ENCODE data around the gene ANAPC1.
"Not testable (repeated sequence)": the region's sequence is repeated elsewhere in the genome, so short reads cannot be mapped to it uniquely, and the experiment has no call there.

ANAPC1 gene, protein sequence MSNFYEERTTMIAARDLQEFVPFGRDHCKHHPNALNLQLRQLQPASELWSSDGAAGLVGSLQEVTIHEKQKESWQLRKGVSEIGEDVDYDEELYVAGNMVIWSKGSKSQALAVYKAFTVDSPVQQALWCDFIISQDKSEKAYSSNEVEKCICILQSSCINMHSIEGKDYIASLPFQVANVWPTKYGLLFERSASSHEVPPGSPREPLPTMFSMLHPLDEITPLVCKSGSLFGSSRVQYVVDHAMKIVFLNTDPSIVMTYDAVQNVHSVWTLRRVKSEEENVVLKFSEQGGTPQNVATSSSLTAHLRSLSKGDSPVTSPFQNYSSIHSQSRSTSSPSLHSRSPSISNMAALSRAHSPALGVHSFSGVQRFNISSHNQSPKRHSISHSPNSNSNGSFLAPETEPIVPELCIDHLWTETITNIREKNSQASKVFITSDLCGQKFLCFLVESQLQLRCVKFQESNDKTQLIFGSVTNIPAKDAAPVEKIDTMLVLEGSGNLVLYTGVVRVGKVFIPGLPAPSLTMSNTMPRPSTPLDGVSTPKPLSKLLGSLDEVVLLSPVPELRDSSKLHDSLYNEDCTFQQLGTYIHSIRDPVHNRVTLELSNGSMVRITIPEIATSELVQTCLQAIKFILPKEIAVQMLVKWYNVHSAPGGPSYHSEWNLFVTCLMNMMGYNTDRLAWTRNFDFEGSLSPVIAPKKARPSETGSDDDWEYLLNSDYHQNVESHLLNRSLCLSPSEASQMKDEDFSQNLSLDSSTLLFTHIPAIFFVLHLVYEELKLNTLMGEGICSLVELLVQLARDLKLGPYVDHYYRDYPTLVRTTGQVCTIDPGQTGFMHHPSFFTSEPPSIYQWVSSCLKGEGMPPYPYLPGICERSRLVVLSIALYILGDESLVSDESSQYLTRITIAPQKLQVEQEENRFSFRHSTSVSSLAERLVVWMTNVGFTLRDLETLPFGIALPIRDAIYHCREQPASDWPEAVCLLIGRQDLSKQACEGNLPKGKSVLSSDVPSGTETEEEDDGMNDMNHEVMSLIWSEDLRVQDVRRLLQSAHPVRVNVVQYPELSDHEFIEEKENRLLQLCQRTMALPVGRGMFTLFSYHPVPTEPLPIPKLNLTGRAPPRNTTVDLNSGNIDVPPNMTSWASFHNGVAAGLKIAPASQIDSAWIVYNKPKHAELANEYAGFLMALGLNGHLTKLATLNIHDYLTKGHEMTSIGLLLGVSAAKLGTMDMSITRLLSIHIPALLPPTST (N-terminal part only)

DNA sequence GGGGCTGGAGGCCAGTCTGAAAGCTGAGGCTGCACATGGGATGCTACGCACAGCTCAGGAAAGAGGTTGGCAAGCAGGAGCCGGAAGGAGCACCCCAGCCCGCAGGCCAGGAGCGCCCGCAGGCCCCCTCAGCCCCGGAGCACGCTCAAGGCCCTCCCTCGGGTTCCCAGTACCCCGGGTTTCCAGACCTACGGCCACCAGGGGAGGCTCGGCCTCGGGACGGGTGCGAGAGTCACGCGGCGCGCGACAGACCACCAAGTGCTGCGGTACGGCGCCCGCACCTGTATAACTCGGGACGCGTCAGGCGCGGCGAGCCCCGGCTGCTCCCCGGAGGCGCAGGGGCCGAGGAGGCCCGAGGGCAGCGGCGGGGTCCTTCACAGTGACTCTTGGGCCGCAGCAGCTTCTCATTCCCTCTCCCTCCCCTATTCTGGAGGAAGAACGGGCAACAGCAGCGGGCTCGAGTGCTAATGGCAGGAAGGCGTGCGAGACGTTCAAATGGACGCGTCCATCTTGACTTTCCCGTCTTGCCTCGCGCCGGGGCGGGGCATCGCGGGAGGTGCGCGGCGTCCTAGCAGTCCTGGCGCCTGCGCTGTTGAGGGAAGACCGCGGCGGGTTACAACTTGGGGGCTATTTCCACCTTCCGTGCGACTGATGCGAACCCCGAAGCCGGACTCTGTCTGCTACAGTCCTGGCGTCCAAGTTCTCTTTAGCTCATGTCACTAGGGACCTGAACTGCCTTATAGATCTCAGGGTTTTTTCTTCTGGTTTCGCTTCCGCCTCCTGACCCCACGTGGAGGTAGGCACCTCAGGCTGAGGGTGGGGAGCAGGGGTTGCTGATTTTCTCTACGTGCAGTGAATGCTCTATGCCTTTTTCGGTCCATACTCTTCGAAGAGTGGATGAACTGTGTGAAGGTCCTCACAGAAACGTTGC is at the start of gene ANAPC1:
Gene ANAPC1 (minus strand): TSS at position 533 of the 931 bp plus-strand sequence. CDS start 3,368 bp downstream, outside the sequence.
- peak; percentile 91 for DNase-seq

DNA sequence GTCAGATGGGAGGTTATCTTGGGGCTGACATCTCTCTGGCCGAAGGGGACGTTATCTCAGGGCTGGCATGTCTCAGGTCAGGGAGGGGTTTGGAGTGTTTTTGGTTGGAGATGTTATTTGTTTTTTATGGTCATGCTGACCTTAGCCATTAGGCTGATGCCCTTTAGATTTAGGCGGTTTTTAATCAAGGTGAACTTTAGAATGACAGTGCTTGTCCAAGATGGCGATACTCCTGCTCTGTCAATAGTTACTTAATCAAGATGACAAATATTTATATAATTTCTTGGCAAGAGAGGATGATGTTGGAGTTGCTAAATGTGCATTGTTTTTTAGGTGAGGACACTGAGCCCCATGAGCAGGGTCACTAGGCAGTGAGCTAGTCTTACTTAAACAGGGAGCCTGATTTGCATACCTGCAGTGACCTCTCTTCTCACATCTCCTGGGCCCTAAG is 48.9 kb upstream of the ANAPC1 start:
- DNase-seq, result no peak

DNA sequence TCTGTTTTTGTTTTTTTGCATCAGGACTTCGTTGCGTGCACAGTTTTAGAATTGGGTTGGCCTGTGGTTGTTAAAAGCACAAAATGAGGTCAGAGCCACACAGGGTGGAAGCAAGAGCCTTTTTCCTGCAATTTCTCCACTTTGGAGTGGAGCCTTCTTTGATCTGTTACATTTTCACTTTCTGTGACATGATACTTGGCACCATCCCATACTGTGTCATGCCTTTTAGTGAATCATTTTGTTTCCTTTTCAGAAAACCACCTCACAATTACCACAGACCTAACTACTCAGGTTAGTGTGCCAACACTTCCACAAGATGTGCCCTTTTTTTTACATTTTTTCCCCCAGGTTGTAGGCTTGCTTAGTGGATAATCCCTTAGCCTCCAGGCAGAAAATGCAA is 46.9 kb upstream of the ANAPC1 start:
- no peak for DNase-seq

DNA sequence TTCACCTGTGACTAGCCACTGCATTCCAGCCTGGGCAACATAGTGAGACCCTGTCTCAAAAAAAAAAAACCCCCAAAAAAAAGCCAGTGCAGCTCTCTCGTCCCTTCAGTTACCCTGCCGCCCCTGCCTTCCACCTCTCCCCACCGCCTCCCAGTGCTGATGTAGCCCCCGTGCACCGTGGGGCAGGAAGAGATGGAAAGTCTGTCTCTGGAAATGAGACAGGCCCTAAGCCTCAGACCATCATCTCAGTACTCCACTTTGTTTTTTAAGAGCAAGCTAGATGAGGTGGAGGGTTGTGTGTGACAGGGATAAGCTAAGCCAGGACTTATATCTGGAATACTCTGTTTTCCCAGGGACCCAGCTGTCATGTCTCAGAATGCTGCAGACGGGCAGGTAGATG is 46.4 kb upstream of the ANAPC1 start:
- DNase-seq, result no peak

DNA sequence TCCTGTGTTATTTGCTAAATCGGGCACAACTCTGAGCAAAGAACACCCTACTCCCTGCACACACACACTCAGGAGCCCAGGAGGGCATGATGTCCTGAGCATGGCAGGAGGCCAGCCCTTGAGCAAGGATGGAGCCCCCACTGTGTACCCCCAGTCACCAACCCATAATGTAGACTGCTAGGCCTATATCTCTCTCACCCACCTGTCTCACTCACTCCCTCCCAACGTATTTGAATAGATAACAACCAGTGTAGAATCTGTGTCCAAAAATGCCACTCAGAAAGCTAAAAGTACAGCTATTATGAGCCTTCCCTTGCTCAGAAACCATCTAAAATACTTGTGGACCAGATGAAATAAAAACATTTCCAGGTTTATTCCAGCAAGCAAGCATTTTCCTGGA is 43.7 kb upstream of the ANAPC1 start:
- peak; percentile 8 for DNase-seq

DNA sequence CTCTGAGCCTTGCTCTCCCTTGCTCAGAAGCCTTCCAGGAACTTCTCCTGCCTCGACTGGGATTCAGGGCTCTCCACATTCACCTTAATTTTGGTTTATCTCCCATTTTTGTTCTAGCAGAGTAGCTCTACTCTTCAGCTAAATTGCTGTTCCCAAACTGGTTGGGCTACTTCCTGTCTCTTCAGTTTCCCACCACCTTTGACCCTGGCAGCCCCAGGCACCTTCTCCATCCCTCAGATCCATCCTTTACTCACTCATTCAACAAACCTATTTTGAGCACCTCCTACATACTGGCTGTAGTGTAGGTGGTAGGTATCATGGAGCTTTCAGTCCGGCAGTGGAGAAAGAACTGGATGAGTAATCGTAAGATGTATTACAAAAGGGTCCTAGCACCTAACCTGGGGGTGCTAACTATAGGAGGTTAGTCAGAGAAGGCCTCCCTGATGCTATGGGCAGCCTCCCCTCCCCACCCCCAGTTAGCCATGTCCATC is 40.7 kb upstream of the ANAPC1 start:
- DNase-seq, result no peak

DNA sequence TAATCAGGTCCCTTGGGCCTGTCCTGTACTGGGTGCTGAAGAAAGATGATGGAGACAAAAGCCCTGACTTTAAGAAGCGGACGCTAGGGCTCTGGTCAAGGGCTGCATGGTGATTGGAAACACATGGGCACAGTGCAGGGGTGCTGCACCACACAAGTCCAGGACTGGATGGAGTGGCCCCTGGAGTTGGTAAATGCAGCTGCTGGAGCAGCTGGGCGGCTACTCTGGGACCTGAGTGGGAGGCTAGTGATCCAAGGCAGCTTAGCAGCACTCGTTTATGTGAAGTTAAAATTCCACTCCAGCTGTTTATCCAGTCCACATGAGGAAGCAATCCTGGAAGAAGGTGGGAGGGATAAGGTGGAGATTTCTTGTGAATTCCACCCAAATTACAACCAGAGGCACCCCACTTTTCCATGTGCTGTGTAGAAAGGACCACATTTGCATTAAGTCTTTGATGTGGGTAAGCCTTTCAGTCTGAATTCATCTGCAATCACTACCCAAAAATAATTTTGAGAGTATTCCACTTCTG is 39.3 kb upstream of the ANAPC1 start:
- DNase-seq, result no peak

DNA sequence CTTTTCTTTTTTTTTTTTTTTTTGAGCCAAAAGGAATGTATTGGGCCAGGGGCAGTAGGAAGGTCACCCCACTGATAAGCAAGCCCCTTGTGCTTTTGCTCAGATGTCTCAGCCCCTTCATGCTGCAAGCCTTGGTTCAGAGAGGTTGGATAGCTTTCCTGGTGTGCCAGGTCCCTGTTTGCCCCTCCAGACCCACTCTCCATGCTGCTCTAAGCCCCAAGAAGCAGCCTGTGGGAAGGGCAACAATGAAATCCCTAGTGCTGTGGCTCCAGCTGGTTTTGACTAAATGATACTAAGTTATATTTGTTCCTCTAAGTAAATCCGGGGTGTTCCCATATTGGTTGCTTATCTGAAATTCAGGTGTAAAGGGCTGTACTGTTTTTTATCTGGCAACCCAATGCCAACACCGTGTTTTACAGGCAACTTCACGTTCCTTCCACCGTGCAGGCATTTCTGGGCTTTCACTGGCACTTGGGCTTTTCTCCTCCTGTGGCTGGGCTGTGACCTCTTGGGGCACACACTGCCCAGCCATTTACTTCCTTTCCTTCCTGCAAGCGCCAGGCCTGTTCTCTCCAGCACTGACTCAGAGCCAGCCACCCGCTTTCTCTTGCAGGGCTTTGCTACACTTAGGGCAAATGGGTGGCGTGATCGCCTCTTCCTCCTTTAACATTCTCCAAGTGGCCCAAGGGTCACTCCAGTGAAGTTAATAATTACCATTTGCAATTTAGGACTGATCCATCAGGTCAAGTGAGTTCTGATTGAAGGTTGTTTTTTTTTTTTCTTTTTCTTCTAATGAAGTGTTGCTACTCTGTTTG is 36.0 kb upstream of the ANAPC1 start:
- no peak for DNase-seq

DNA sequence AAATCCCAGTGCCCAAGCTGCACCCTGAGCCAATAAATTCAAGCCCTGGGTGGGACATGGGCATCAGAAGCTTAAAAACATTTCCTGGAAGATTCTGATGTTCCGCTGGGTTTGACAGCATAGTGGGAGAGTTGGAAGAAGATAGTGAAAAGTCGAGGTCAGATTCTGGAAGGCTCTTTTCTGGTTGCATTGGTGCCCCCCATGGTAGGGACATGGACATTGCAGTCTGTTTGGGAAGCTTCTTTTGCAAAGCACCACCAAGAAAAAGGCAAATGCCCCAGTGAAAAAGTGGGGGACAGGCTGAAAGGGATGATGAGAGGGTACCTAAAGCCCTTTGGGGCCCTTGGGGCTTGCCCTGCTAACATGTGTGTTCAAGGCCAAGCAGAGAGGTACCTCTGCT is 35.4 kb upstream of the ANAPC1 start:
- peak; percentile 7 for DNase-seq

DNA sequence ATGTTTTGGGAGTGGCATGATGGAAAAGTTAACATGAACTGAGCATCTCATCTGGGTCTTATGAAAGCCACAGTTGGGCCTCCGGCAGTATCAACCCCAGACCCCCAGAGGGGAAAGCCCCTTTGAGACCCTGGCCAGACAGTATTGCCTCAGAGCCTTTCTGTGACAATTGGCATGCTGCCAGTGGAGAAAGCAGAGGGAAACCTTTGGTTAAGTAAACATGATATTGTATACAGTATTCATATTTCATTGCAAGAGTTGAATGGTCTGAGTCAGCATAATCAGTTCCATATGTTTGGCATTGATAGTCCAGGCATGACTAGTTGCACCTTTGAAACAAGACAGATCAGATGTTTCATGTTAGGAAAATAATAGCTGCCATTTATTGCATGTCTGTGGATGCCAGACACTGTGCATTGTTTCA is 34.4 kb upstream of the ANAPC1 start:
- DNase-seq, result peak; percentile 71

DNA sequence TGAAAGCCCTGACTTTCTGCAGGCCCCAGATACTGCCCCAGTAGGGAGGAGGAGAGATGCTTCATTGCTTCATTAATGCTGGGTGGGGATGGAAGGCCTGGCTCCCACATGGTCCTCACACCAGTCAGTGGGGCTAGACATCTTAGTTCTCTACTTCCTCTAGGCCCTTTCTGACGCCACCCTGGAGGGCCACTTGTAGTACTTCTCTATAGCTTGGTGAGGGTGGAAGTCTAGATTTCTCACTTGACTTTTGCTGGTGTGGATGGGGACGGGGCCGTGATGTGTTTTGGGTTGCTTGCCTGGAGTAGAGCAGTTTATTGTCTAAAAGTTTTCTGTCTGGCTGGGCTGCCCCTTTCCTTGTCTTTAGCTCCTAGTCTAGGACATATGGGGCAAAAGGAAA is 33.1 kb upstream of the ANAPC1 start:
- DNase-seq, result no peak

DNA sequence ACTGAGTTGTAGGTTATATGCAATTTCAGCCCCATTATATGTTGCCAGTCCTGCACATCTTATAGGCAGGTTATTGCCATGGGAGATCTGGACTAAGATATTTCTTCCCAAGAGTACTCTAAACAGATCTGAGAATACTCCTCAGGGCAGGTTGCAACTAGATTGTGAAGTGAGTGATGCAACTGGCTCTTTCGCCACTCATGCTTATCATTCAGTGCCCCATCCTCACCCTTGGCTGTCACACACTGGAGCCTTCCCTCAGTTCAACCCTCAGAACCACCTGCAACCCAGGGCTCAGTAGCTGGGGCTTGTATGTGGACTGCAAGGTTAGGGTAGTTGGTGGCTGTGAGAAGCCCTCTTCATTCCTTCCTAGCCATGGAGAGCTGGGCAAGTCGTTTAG is 28.6 kb upstream of the ANAPC1 start:
- DNase-seq, result no peak

DNA sequence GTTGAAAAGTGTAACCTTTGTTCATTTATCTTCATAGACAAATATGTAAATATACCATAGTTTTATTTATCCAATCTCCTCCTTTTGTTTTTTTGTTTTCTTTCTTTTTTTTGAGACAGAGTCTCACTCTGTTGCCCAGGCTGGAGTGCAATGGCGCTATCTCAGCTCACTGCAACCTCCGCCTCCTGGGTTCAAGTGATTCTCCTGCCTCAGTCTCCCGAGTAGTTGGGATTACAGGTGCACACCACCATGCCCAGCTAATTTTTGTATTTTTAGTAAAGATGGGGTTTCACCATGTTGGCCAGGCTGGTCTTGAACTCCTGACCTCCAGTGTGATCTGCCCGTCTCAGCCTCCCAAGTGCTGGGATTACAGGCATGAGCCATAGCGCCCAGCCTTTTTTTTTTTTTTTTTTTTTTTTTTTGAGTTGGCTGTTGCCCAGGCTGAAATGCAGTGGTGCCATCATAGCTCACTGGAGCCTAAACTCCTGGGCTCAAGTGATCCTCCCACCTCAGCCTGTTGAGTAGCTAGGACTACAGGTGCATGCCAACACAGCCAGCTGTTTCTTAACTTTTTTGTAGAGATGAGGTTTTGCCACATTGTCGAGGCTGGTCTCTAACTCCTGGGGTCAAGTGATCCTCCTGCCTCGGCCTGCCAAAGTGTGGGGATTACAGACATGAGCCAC is 27.4 kb upstream of the ANAPC1 start:
- not testable (repeated sequence) for DNase-seq

DNA sequence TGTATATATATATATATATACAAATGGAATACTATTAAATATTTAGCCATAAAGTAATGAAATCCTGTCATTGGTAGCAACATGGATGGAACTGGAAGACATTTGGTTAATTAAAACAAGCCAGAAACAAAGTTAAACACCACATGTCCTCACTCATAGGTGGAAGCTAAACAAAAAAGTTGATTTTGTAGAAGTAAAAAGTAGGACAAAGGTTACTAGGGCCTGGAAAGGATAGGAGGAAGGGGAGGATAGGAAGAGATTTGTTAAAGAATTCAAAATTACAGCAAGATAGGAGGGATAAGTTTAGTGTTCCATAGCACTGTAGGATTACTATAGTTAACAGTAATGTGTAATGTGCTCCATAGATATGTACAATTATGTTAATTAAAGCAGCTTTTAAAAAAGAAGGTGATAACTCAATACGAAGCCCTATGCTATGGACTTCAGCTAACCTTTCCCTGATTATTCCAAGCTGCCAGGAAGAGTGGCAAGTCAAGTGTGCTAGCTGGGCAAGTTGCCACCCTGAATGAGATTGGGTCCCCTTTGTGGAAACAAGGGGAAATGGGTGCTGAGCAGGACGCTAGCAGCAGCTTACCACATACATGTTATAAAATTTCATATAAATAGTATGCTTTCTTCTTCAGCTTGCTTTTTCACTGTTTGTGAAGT is 26.8 kb upstream of the ANAPC1 start:
- DNase-seq, result no peak

DNA sequence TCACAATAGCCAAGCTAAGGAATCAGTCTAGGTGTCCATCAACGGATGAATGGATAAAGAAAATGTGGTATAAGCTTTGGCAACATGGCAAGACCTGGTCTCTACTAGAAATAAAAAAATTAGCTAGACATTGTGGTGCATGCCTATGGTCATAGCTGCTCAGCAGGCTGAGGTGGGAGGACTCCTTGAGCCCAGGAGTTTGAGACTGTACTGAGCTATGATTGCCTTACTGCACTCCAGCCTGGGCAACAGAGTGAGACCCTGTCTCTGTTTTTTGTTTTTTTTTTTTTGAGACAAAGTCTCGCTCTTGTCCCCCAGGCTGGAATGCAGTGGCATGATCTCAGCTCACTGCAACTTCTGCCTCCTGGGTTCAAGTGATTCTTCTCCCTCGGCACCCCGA is 26.0 kb upstream of the ANAPC1 start:
- DNase-seq, result not testable (repeated sequence)

DNA sequence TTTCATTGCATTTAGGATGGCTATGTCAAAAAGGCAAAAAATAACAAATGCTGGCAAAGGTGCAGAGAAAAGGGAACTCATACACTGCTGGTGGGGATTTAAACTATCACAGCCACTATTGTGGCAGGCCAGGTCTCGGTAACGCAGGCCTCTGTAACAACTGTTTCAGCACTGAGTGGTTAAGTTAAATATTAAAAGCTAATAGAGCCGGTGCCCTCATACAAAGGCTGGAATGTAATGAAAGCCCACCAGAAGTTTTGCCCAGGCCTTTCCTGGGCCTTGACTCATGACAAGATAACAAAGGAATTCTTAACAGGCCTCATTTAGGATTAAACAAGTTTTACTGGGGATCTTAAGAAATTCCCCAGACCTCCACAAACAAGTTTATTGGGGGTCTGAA is 25.1 kb upstream of the ANAPC1 start:
- no peak for DNase-seq

DNA sequence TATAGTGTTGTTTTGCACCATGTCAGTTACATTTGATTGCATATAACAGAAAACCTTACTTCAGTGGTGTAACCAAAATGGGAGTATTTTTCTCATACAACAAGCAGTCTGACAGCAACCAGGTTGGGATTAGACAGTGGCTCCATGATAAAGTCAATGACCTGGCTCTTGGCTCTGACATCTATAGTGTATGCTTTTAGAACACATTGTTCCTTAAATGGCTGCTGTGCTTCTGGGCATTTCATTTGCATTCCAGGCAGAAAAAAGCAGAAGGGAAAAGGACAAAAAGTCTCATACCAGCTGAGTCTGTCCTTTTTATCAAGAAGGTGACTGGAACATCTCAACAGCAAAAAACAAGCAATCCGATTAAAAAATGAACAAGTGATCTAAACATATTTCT is 24.6 kb upstream of the ANAPC1 start:
- DNase-seq, result no peak

DNA sequence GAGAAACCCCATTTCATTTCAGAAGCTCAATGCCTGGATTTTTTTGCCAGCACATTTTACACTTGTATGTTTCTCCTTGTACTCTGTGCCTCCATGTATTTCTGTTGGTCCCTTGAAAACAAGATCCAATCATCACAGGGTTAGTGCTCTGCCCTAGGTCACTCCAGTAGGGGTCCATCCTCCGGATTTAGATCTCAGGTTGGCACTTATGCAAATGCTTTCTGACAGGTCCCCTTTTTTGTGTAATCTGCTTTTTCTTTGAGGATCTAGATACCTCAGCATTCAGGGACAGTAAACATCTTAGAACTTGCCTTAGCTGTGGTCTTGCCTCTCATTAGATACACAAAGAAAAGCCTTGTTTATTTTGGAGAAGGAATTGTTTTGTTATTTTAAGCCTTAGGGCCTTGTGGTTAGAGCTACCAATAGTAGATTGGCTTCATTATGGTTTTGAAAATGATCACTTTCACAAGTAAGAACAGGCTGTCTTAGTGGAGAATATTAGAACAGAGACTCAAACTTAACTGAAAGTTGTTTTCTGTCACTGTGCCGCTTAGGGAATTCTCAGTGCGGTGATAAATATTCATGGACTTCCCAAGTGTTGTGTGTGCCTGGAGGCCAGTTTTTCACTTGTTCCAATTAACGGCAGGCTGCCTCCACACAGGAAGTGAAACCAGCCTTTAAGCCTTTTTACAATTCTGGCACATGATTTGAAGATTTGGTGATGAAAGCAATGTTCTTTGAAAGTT is 22.2 kb upstream of the ANAPC1 start:
- no peak for DNase-seq

DNA sequence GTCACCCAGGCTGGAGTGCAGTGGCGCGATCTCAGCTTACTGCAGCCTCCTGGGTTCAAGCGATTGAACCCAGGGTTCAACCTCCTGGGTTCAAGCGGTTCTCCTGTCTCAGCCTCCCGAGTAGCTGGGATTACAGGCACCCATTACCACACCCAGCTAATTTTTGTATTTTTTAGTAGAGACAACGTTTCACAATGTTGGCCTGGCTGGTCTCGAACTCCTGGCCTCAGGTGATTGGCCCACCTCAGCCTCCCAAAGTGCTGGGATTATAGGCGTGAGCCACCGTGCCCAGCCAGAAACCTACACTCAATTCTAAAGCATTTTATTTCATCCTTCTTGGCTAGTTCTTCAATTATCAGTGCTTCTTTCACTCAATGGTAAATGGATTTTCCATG is 21.5 kb upstream of the ANAPC1 start:
- not testable (repeated sequence) for DNase-seq

All from OCI-M1 (cell line).